Activated CD4-positive, alpha-beta T cell treated with anti-CD3 and anti-CD28 coated beads for 36 hours (primary cell): ENCODE data around the gene MROH2A. TPM values are rescaled to one million over a fixed set of nuclear protein-coding genes. Genes with fewer than 3 reads are reported as not detected.

ENCODE experiments used
- ATAC-seq: fragments of 200-7000 bp; cut with Tn5 transposase; one replicate; pipeline ENCODE4 v1.10.0; 2021; ENCODE audit warnings: mild to moderate bottlenecking, moderate library complexity
- CTCF ChIA-PET: fragments of 350-600 bp; sonication (Branson Sonifier 250); formaldehyde crosslinking; loops from one replicate; lab custom pipeline; 2021; ENCODE audit warnings: antibody characterized with exemption; lab: Charles Lee
- POLR2A ChIA-PET: fragments of 350-600 bp; sonication (Branson Sonifier 250); formaldehyde crosslinking; loops from one replicate; lab custom pipeline; 2021; ENCODE audit warnings: antibody characterized with exemption, inconsistent platforms; lab: Charles Lee
- DNase-seq: peaks from one replicate; pipeline ENCODE4 v3.0.0-alpha.2; 2020
- H3K27ac Mint-ChIP-seq: one replicate; pipeline ENCODE4 v1.8.0; 2021; ENCODE audit warnings: mixed read lengths
- H3K27me3 Mint-ChIP-seq: one replicate; pipeline ENCODE4 v1.8.0; 2021; ENCODE audit warnings: mixed read lengths
- H3K36me3 Mint-ChIP-seq: one replicate; pipeline ENCODE4 v1.8.0; 2021; ENCODE audit warnings: low read depth, mixed read lengths
- H3K4me1 Mint-ChIP-seq: one replicate; pipeline ENCODE4 v1.8.0; 2021; ENCODE audit warnings: mixed read lengths
- H3K4me3 Mint-ChIP-seq: one replicate; pipeline ENCODE4 v1.8.0; 2021; ENCODE audit warnings: mild to moderate bottlenecking, moderate library complexity, mixed read lengths
- H3K9me3 Mint-ChIP-seq: one replicate; pipeline ENCODE4 v1.8.0; 2021; ENCODE audit warnings: low read depth, mixed read lengths
- intact Hi-C, 2 experiments: fragments of 100-400 bp; cut with DNase I in 1 of 2; cut with micrococcal nuclease in 1 of 2; formaldehyde crosslinking; loops; one replicate each; pipeline versions ENCODE4 v1.14.2 to v1.15.1; 2022 to 2024; cut with DNase I, micrococcal nuclease
- total RNA-seq, 2 experiments: library from RNA; stranded (reverse); gene quantifications; one replicate each; pipeline ENCODE4 v1.2.3, GENCODE V29; 2021

MROH2A gene
- total RNA-seq, 2 experiments from 2014 or later, result not detected

DNA sequence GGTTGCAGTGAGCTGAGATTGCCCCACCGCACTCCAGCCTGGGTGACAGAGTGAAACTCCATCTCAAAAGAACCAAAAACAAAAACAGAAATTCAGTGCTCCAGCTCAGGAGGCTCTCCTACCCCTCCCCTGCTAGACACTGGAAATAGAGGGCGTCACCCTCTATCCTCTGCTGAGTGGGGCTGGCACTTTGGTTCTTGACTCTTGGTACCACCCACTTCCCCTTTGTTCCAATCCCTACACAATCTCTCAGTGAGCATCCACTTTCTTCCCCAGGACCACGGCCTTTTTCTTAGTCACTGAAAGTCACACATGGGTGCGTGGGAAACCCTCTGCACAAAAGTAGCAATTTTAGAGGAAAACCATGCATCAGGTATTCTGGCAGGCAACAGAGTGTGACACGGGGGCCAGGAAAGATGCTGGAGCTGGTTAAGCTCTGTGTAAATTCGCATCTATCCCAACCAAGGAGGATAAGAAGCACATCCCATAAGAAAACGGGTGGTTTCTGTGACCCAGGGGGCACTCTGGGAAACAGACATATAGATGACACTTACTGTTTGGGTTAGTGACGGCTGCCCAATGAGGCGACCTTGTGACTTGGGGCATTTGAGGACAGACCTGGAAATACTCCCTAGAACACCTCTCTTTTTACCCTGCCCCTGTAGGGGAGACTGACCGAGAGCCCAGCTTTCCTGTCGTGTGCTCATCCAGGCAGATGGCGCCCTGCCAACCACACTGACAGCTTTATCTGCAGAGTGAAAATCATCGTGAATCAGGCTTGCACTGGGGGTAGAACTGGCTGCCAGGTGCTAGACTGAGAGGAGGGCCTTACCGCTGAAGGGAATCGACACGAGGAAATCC, 68.5 kb downstream of the MROH2A start:
- ATAC-seq, result no peak
- intact Hi-C loops, result no loop called here
- no peak overlapping the region for H3K27ac Mint-ChIP-seq
- no peaks in the 10 kb centered on the region for H3K27me3 Mint-ChIP-seq
- H3K4me1 Mint-ChIP-seq, result no peaks in the 10 kb centered on the region
- H3K9me3 Mint-ChIP-seq, result no peaks in the 10 kb centered on the region
- ChIA-PET CTCF (interaction anchor here (0.6 kb wide), 1 partner anchor 666 kb away, joined by 3 read pairs; no protein-coding TSS in a partner anchor), POLR2A (interaction anchor here (0.6 kb wide), 1 partner anchor 580 kb away, joined by 3 read pairs; no protein-coding TSS in a partner anchor)
- no peak overlapping the region for H3K4me3 Mint-ChIP-seq
- no peak for DNase-seq
- H3K36me3 Mint-ChIP-seq, result peaks cover 95% of the 10 kb centered on the region

GRCh38 chr2:233847248-233847898, 69.2 kb downstream of the MROH2A start:
- DNase-seq (no peak), ATAC-seq (no peak)
- no peak overlapping the region for H3K27ac Mint-ChIP-seq
- ChIA-PET CTCF (interaction anchor here (0.7 kb wide), 2 partner anchors 70 to 170 kb away, joined by 3 to 5 read pairs; no protein-coding TSS in a partner anchor), POLR2A (interaction anchor here (0.9 kb wide), 1 partner anchor 8 kb away, joined by 4 read pairs; no protein-coding TSS in a partner anchor)
- no peak overlapping the region for H3K4me3 Mint-ChIP-seq
- H3K4me1 Mint-ChIP-seq, result peaks cover 5% of the 10 kb centered on the region
- no peaks in the 10 kb centered on the region for H3K27me3 Mint-ChIP-seq
- H3K36me3 Mint-ChIP-seq, result peaks cover 94% of the 10 kb centered on the region
- intact Hi-C loops, result no loop called here
- H3K9me3 Mint-ChIP-seq, result no peaks in the 10 kb centered on the region

DNA sequence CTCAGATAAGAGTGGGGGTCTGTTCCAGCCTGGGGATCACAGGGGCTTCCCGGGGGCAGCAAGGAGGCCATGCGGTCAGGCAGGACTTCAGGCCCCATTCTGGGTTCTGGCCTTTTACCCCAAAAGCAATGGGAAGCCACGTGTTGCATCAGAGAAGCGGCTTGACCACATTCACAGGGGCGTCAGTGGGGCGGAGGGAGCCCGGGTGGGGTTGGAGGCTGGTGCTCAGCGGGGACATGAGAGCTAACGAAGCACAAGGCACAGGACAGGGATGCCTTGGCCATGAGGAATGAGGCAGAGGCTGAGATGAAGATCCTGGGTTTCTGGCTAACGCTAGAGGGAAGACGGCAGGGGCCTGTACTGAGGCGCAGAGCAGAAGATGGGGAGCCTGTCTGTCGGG, 70.1 kb downstream of the MROH2A start:
- H3K27me3 Mint-ChIP-seq, result no peaks in the 10 kb centered on the region
- H3K4me1 Mint-ChIP-seq, result peaks cover 11% of the 10 kb centered on the region
- no peak for DNase-seq
- ATAC-seq, result no peak
- CTCF ChIA-PET, result interaction anchor here (0.7 to 1.1 kb wide), 3 partner anchors 9 to 169 kb away, joined by 3 to 6 read pairs (median 5); no protein-coding TSS in a partner anchor
- H3K4me3 Mint-ChIP-seq, result no peak overlapping the region
- H3K36me3 Mint-ChIP-seq, result peaks cover 94% of the 10 kb centered on the region
- POLR2A ChIA-PET, result interaction anchor here (0.9 kb wide), 1 partner anchor 9 kb away, joined by 4 read pairs; no protein-coding TSS in a partner anchor
- no peak overlapping the region for H3K27ac Mint-ChIP-seq
- no peaks in the 10 kb centered on the region for H3K9me3 Mint-ChIP-seq
- intact Hi-C loops, result no loop called here

GRCh38 chr2:233849607-233850271, 71.6 kb downstream of the MROH2A start:
- POLR2A ChIA-PET, result no interaction called here
- no peaks in the 10 kb centered on the region for H3K27me3 Mint-ChIP-seq
- no peaks in the 10 kb centered on the region for H3K9me3 Mint-ChIP-seq
- peaks cover 13% of the 10 kb centered on the region for H3K4me1 Mint-ChIP-seq
- no peak overlapping the region for H3K4me3 Mint-ChIP-seq
- H3K27ac Mint-ChIP-seq, result no peak overlapping the region
- no peak for DNase-seq
- CTCF ChIA-PET, result no interaction called here
- no peak for ATAC-seq
- H3K36me3 Mint-ChIP-seq, result peaks cover 90% of the 10 kb centered on the region
- intact Hi-C loops, result loop anchor here (5.0 to 10.0 kb wide), 5 partner anchors 282 to 595 kb away; partner anchors contain the start of genes ATG16L1 (in 1 of the 2) and USP40 (in 1 of the 2)

- Mint-ChIP-seq H3K9me3 (no peaks in the 10 kb centered on the region), H3K4me1 (peaks cover 23% of the 10 kb centered on the region), H3K27me3 (no peaks in the 10 kb centered on the region), H3K4me3 (no peak overlapping the region), H3K27ac (no peak overlapping the region), H3K36me3 (peaks cover 82% of the 10 kb centered on the region)
- POLR2A ChIA-PET, result no interaction called here
- DNase-seq, result no peak
- CTCF ChIA-PET, result no interaction called here
- intact Hi-C loops, result loop anchor here (5.0 to 10.0 kb wide), 5 partner anchors 283 to 596 kb away; partner anchors contain the start of genes ATG16L1 (in 1 of the 2) and USP40 (in 1 of the 2)
- no peak for ATAC-seq
Measured at GRCh38 chr2:233850745-233851144, 72.6 kb downstream of the MROH2A start.

GRCh38 chr2:233851169-233851568, 73.0 kb downstream of the MROH2A start:
- peaks cover 78% of the 10 kb centered on the region for H3K36me3 Mint-ChIP-seq
- ChIA-PET CTCF (no interaction called here), POLR2A (no interaction called here)
- DNase-seq (no peak), ATAC-seq (no peak)
- no peak overlapping the region for H3K4me3 Mint-ChIP-seq
- intact Hi-C loops, result loop anchor here (5.0 to 10.0 kb wide), 5 partner anchors 284 to 596 kb away; partner anchors contain the start of genes ATG16L1 (in 1 of the 2) and USP40 (in 1 of the 2)
- H3K27ac Mint-ChIP-seq, result no peak overlapping the region
- no peaks in the 10 kb centered on the region for H3K27me3 Mint-ChIP-seq
- H3K4me1 Mint-ChIP-seq, result peaks cover 24% of the 10 kb centered on the region
- no peaks in the 10 kb centered on the region for H3K9me3 Mint-ChIP-seq

- peak overlapping the region; percentile 97 for H3K4me3 Mint-ChIP-seq
- CTCF ChIA-PET, result no interaction called here
- no peak for DNase-seq
- peaks cover 24% of the 10 kb centered on the region for H3K4me1 Mint-ChIP-seq
- POLR2A ChIA-PET, result no interaction called here
- H3K9me3 Mint-ChIP-seq, result no peaks in the 10 kb centered on the region
- no peaks in the 10 kb centered on the region for H3K27me3 Mint-ChIP-seq
- peaks cover 69% of the 10 kb centered on the region for H3K36me3 Mint-ChIP-seq
- no peak overlapping the region for H3K27ac Mint-ChIP-seq
- intact Hi-C loops, result loop anchor here (5.0 to 10.0 kb wide), 5 partner anchors 283 to 597 kb away; partner anchors contain the start of genes ATG16L1 (in 1 of the 2) and USP40 (in 1 of the 2)
- ATAC-seq, result no peak
Measured at GRCh38 chr2:233852056-233852455, 73.9 kb downstream of the MROH2A start.

DNA sequence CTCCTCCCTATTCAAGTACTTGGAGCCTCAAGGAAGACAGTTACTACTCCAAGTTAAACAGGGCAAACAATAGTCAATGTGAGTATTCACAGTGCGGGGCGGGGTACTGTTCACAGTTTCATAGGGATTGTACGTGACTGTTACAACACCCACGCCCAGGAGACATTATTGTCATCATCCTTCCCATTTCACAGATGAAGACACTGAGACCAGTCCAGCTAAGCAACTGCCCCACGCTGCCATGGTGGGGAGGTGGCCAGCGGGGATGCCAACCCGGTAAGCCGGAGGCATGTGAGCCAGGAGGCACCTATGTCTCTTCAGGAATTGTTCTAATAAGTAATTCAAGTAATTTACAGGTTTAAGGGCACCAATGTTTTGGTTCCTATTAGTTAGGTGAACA, 75.2 kb downstream of the MROH2A start:
- peak overlapping the region; percentile 73 for H3K27ac Mint-ChIP-seq
- intact Hi-C loops, result loop anchor here (5.0 to 10.0 kb wide), 5 partner anchors 281 to 599 kb away; partner anchors contain the start of genes ATG16L1 (in 1 of the 2) and USP40 (in 1 of the 2)
- H3K27me3 Mint-ChIP-seq, result no peaks in the 10 kb centered on the region
- ChIA-PET CTCF (no interaction called here), POLR2A (no interaction called here)
- peaks cover 57% of the 10 kb centered on the region for H3K36me3 Mint-ChIP-seq
- peak overlapping the region; percentile 97 for H3K4me3 Mint-ChIP-seq
- peak; percentile 32 for DNase-seq
- H3K4me1 Mint-ChIP-seq, result peaks cover 26% of the 10 kb centered on the region
- H3K9me3 Mint-ChIP-seq, result no peaks in the 10 kb centered on the region
- no peak for ATAC-seq

- CTCF ChIA-PET, result interaction anchor here (1.6 kb wide), 1 partner anchor 10 kb away, joined by 5 read pairs; no protein-coding TSS in a partner anchor
- Mint-ChIP-seq H3K36me3 (peaks cover 52% of the 10 kb centered on the region), H3K9me3 (no peaks in the 10 kb centered on the region), H3K27me3 (no peaks in the 10 kb centered on the region), H3K4me3 (peak overlapping the region; percentile 97), H3K27ac (peak overlapping the region; percentile 98), H3K4me1 (peaks cover 26% of the 10 kb centered on the region)
- intact Hi-C loops, result loop anchor here (1.0 to 10.0 kb wide), 8 partner anchors 14 to 643 kb away; partner anchors contain the start of genes ARL4C (in 1 of the 2), ATG16L1 (in 1 of the 2), MSL3B (in 1 of the 2) and USP40 (in 1 of the 2)
- POLR2A ChIA-PET, result interaction anchor here (0.7 kb wide), 1 partner anchor 11 kb away, joined by 3 read pairs; no protein-coding TSS in a partner anchor
- DNase-seq (no peak), ATAC-seq (no peak)
Measured at GRCh38 chr2:233853883-233854240, 75.7 kb downstream of the MROH2A start.

DNA sequence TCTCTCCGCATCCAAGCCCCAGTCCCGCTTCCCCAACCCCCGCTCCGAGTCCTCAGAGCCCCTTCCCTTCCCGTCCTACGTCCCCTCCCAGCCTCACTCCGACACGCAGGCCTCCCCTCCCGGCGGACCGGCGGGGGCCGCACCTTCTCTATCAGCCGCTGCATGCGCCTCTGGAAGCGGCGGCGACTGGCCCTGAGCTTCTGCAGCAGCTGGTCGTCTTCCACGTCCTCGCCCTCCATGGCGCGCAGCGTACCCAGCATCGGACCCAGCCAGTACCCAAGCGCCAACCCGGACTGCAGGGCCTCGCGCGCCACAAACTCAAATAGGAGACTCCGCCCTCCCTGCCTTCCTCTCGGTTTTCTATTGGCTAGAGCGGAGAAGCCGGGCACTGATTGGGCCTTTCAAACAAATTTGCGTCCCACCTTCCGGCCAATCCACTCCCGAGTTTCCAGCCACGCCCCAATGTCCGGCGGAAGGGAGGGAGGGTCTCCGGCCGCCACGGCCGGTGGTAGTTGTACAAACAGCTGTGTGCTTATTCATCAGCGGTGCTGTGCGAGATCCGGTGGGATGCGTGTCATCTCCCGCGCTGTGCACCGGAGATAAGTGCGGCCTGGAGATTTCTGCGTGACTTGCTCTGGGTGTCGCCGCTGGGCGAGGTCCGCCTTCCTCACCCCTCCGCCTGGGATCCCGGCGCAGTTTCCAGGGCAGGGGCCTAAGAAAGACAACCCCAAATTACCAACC, 76.3 kb downstream of the MROH2A start, which contains the start of gene HJURP:
Gene HJURP, minus strand, starts transcription at position 295 of the 741 bp plus-strand sequence. Its CDS starts 35 bp downstream, at position 260.
- DNase-seq, result peak; percentile 96
- intact Hi-C loops, result loop anchor here (1.0 to 10.0 kb wide), 8 partner anchors 14 to 642 kb away; partner anchors contain the start of genes ARL4C (in 1 of the 2), ATG16L1 (in 1 of the 2), MSL3B (in 1 of the 2) and USP40 (in 1 of the 2)
- ChIA-PET CTCF (interaction anchor here (0.7 to 1.6 kb wide), 2 partner anchors 9 to 22 kb away, joined by 3 to 5 read pairs; no protein-coding TSS in a partner anchor), POLR2A (interaction anchor here (0.7 to 1.2 kb wide), 3 partner anchors 10 to 289 kb away, joined by 3 to 4 read pairs (median 3); no protein-coding TSS in a partner anchor)
- Mint-ChIP-seq H3K27ac (peak within 1 kb of the TSS; percentile 98), H3K9me3 (no peaks in the 10 kb centered on the region), H3K36me3 (peaks cover 47% of the 10 kb centered on the region), H3K4me3 (peak within 1 kb of the TSS; percentile 97), H3K27me3 (no peaks in the 10 kb centered on the region), H3K4me1 (peaks cover 26% of the 10 kb centered on the region)
- ATAC-seq, result peak; percentile 95
